H1 (cell line): ENCODE data around the gene TBC1D32. TPM values are rescaled to one million over a fixed set of nuclear protein-coding genes. Genes with fewer than 3 reads are reported as not detected.

ENCODE experiments used
- POLR2A ChIP-seq, 2 experiments: IDR thresholded peaks; 1 replicate in 1 of 2; 2 replicates in 1 of 2; pipeline ENCODE4 v1.6.1; 2011; ENCODE audit warnings: low read depth in 2 of 2, low read length in 2 of 2, mild to moderate bottlenecking in 2 of 2; ENCODE audit errors: control extremely low read depth in 1 of 2
- RAD21 ChIP-seq, 2 experiments: IDR thresholded peaks in 1 of 2; conservative IDR thresholded peaks in 1 of 2; 2 replicates each; pipeline ENCODE4 v1.6.1; 2011; ENCODE audit warnings: low read depth in 2 of 2, low read length in 2 of 2, improper control_type of control experiment in 1 of 2, inconsistent platforms in 1 of 2, mild to moderate bottlenecking in 1 of 2, moderate library complexity in 1 of 2
- polyA plus RNA-seq, 7 experiments: library from polyadenylated mRNA; depleted of rRNA in 3 of 7; stranded (reverse) in 5 of 7; unstranded in 2 of 7; fragments of >200 nt in 5 of 7; fragments of 200-250 nt in 2 of 7; gene quantifications; 1 replicate in 5 of 7; 2 replicates in 1 of 7; 4 replicates in 1 of 7; pipeline versions ENCODE4 v1.2.1 to v1.2.3, GENCODE V29; 2011 to 2013; ENCODE audit warnings: missing spikeins in 2 of 7, mixed read lengths in 2 of 7
- total RNA-seq: library from RNA; stranded (reverse); fragmentation: NEBNext Ultra II Directional; extraction: Animal tissue kit (Norgen Biotek cat#: 25700); gene quantifications from 2 replicates; pipeline ENCODE4 v1.2.1, GENCODE V29; 2021
- TF ChIP-seq, protein P1 (sequence below): IDR thresholded peaks from 2 replicates; pipeline ENCODE4 v1.6.1; 2011; ENCODE audit warnings: low read depth, mild to moderate bottlenecking, low read length; ENCODE audit not compliant: insufficient read depth

The TBC1D32 gene
- total and polyA plus RNA-seq, 2 of the 8 experiments (the other 6 are each of a cell fraction or from before 2014, with no cell fraction given) = 5.3 to 7.1 TPM

- TF ChIP-seq, protein P1, sequence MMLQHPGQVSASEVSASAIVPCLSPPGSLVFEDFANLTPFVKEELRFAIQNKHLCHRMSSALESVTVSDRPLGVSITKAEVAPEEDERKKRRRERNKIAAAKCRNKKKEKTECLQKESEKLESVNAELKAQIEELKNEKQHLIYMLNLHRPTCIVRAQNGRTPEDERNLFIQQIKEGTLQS = no peak
- no peak for TF ChIP-seq POLR2A (IDR thresholded peaks at IDR 0.05; ENCODE audit: control extremely low read depth in 1 of 2, low read depth in 2 of 2, low read length in 2 of 2)
- TF ChIP-seq RAD21 (IDR thresholded peaks at IDR 0.05 in 1 of 2, conservative IDR thresholded peaks at IDR 0.05 in 1 of 2; ENCODE audit: low read depth in 2 of 2, low read length in 2 of 2) = no peak
- TF ChIP-seq, all 59 proteins: peak for 0
These were observed 176.4 kb downstream of the TBC1D32 start (continued) for GRCh38 chr6:121157906-121158305.
